ENCODE data around the gene BHLHA9. TPM values are rescaled to one million over a fixed set of nuclear protein-coding genes. Genes with fewer than 3 reads are reported as not detected.
A peak's percentile ranks its signal among the peaks of the same experiment; 100 is the strongest.

BHLHA9 gene
- total and polyA plus RNA-seq, 2 of the 8 experiments (the other 6 are each of a cell fraction or from before 2014, with no cell fraction given), result 0.29 to 0.34 TPM

GRCh38 chr17:1270210-1271029 lies at the start of gene BHLHA9 (continued):
- TF ChIP-seq GABPA (IDR thresholded peaks at IDR 0.05; ENCODE audit: borderline replicate concordance, insufficient read depth, low read length), result peak; percentile 72
